Esophagus muscularis mucosa (tissue), 4 donors: ENCODE measurements around the gene DUSP19. TPM values are rescaled to one million over a fixed set of nuclear protein-coding genes. Genes with fewer than 3 reads are reported as not detected.

Source experiments
- DNase-seq: peaks from one replicate; pipeline ENCODE4 v3.0.0-alpha.2; 2017; ENCODE audit errors: extremely low spot score
- H3K27ac ChIP-seq, 4 donors: fragments of 200-600 bp; sonication (generic); replicated peaks in 1 of 4; 1 replicate in 3 of 4; 2 replicates in 1 of 4; pipeline ENCODE4 v1.5.1; 2016 to 2019; ENCODE audit warnings: mild to moderate bottlenecking in 1 of 4
- H3K27me3 ChIP-seq, 4 donors: fragments of 200-600 bp; sonication (generic); one replicate each; pipeline versions ENCODE4 v1.5.1 to v1.6.0; 2016 to 2019
- H3K36me3 ChIP-seq, 4 donors: fragments of 200-600 bp; sonication (generic); one replicate each; pipeline ENCODE4 v1.5.1; 2016 to 2019
- H3K4me1 ChIP-seq, 4 donors: fragments of 200-600 bp; sonication (generic); one replicate each; pipeline ENCODE4 v1.5.1; 2016 to 2019
- H3K4me3 ChIP-seq, 4 donors: fragments of 200-600 bp; sonication (generic); 1 replicate in 2 of 4; 2 replicates in 2 of 4; pipeline ENCODE4 v1.5.1; 2016 to 2019; ENCODE audit warnings: mild to moderate bottlenecking in 4 of 4, moderate library complexity in 1 of 4
- H3K9me3 ChIP-seq, 4 donors: fragments of 200-600 bp; sonication (generic); 1 replicate in 3 of 4; 2 replicates in 1 of 4; pipeline ENCODE4 v1.5.1; 2016 to 2019
- EP300 ChIP-seq: sonication (generic); formaldehyde crosslinking; IDR thresholded peaks from one replicate; pipeline ENCODE4 v1.6.1; 2017; ENCODE audit warnings: antibody characterized with exemption
- POLR2A ChIP-seq: fragments of 450-650 bp; IDR thresholded peaks from one replicate; pipeline ENCODE4 v1.6.1; 2017; ENCODE audit warnings: antibody characterized with exemption, moderate library complexity, mild to moderate bottlenecking, low read depth
- POLR2AphosphoS5 ChIP-seq, 2 donors: sonication (generic); formaldehyde crosslinking; IDR thresholded peaks; one replicate each; pipeline ENCODE4 v1.6.1; 2017; ENCODE audit warnings: antibody characterized with exemption in 2 of 2
- WGBS: methylation state at CpG from one replicate; pipeline ENCODE4 v1.1.5; 2018; 5-methylcytosine and 5-hydroxymethylcytosine counted together
- intact Hi-C: fragments of 100-400 bp; cut with DNase I; formaldehyde crosslinking; loops from one replicate; pipeline ENCODE4 v1.15.1; 2023
- total RNA-seq, 4 donors: library from RNA; depleted of rRNA; stranded (reverse); fragments of >200 nt; gene quantifications; one replicate each; pipeline versions ENCODE4 v1.1.0 to v1.2.1, GENCODE V29; 2016
- TF ChIP-seq, protein P1 (sequence below), 3 experiments: fragments of 200-600 bp in 2 of 3; fragments of 450-650 bp in 1 of 3; sonication (generic) in 2 of 3; IDR thresholded peaks; one replicate each; pipeline ENCODE4 v1.5.1; 2017 to 2019; ENCODE audit warnings: antibody characterized with exemption in 3 of 3, mild to moderate bottlenecking in 2 of 3, moderate library complexity in 1 of 3

The DUSP19 gene
- total RNA-seq, 4 donors from 2014 or later = 2.5 to 7.0 (median 5.0) TPM

DNA sequence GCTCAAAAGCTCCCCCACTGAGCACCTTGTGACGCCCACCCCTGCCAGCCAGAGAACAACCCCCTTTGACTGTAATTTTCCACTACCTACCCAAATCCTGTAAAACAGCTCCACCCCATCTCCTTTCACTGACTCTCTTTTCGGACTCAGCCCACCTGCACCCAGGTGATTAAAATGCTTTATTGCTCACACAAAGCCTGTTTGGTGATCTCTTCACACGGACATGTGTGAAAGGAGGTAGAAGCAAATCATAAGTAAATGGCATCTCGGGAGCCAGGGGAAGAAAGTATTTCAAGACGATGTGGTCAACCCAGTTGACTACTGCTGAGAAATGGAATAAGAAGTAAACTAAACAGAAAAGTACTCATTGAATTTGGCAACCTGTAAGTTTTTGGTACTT is 29.1 kb upstream of the DUSP19 start:
- Histone ChIP-seq H3K27me3 (peaks cover 0 to 3% (median 0%) of the 10 kb centered on the region in 4 donors), H3K9me3 (no peaks in the 10 kb centered on the region), H3K36me3 (no peaks in the 10 kb centered on the region), H3K4me1 (no peaks in the 10 kb centered on the region), H3K4me3 (no peak overlapping the region), H3K27ac (no peak overlapping the region)
- WGBS = 80% methylated on average over 5 of the region's 5 CpGs
- TF ChIP-seq, protein P1, sequence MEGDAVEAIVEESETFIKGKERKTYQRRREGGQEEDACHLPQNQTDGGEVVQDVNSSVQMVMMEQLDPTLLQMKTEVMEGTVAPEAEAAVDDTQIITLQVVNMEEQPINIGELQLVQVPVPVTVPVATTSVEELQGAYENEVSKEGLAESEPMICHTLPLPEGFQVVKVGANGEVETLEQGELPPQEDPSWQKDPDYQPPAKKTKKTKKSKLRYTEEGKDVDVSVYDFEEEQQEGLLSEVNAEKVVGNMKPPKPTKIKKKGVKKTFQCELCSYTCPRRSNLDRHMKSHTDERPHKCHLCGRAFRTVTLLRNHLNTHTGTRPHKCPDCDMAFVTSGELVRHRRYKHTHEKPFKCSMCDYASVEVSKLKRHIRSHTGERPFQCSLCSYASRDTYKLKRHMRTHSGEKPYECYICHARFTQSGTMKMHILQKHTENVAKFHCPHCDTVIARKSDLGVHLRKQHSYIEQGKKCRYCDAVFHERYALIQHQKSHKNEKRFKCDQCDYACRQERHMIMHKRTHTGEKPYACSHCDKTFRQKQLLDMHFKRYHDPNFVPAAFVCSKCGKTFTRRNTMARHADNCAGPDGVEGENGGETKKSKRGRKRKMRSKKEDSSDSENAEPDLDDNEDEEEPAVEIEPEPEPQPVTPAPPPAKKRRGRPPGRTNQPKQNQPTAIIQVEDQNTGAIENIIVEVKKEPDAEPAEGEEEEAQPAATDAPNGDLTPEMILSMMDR (IDR thresholded peaks at IDR 0.05) = no peak
- TF ChIP-seq POLR2A (no peak), POLR2AphosphoS5 (IDR thresholded peaks at IDR 0.05) (no peak), EP300 (no peak)
- no peak for DNase-seq
- intact Hi-C loops = no loop called here

DNA sequence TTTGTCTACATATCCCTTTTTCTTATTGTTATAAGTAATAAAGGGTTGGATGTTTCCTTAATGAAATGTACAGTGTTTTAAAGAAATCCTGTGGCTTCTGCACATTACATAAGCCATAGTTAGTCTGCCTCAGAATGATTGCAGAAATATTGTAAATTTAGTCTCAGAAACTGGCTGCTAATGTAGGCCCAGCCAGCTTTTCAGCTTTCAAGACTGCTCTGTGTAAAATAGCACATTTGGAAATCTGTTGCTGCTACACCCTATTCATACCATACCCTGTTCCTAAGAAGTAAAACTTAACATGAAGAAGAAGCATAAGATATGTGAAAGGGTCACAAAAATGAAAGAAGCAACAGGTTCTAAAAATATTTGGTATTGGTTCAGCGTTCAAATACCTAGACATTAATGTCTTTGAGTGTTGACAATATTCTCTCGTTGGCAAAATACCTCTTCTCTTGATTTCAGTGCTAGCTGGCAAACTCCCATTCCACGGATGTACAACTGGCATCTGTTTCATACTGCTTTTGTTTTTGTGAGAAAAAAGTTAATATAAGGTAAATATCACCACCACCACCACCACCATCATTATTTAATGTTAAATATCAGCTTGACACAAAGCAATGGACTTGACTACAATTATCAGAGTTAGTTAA is 21.1 kb upstream of the DUSP19 start:
- DNase-seq = no peak
- no peaks in the 10 kb centered on the region for H3K36me3 ChIP-seq
- no peaks in the 10 kb centered on the region for H3K27me3 ChIP-seq
- no peaks in the 10 kb centered on the region for H3K9me3 ChIP-seq
- H3K4me3 ChIP-seq = no peak overlapping the region
- peak overlapping the region in 2 of 4 donors; percentile 28 to 48 for H3K27ac ChIP-seq
- intact Hi-C loops = no loop called here
- TF ChIP-seq, protein P1 (IDR thresholded peaks at IDR 0.05) = no peak
- TF ChIP-seq POLR2AphosphoS5 (IDR thresholded peaks at IDR 0.05) (no peak), EP300 (no peak), POLR2A (no peak)
- H3K4me1 ChIP-seq = peaks cover 3 to 23% (median 14%) of the 10 kb centered on the region in 4 donors
- WGBS = 39% methylated on average over 3 of the region's 3 CpGs

DNA sequence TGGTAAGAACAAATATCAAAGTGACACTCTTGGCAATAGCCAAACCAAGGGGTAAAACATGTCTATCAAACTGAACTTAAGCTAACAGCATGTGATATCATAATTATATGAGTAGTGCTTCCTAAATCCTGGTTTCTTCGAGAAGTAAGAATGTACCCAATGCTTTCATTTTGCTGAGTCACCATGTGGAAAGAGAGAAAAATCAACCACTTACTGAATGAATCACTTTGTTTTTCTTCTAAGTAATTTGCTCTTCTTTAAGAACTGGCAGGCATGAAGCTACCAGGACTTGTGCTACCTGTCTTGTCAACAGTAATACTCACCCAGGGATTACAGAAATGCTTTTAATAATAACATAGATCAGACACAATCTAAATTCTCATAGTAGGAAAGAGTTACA is 19.0 kb upstream of the DUSP19 start:
- no peak for DNase-seq
- Histone ChIP-seq H3K4me3 (no peak overlapping the region), H3K9me3 (no peaks in the 10 kb centered on the region), H3K27me3 (no peaks in the 10 kb centered on the region), H3K4me1 (peaks cover 3 to 23% (median 14%) of the 10 kb centered on the region in 4 donors), H3K27ac (no peak overlapping the region), H3K36me3 (no peaks in the 10 kb centered on the region)
- TF ChIP-seq POLR2AphosphoS5 (IDR thresholded peaks at IDR 0.05) = no peak
- TF ChIP-seq, protein P1 (IDR thresholded peaks at IDR 0.05) = no peak
- TF ChIP-seq EP300 = no peak
- intact Hi-C loops = no loop called here
- WGBS = 33% methylated on average over 1 of the region's 1 CpG

DNA sequence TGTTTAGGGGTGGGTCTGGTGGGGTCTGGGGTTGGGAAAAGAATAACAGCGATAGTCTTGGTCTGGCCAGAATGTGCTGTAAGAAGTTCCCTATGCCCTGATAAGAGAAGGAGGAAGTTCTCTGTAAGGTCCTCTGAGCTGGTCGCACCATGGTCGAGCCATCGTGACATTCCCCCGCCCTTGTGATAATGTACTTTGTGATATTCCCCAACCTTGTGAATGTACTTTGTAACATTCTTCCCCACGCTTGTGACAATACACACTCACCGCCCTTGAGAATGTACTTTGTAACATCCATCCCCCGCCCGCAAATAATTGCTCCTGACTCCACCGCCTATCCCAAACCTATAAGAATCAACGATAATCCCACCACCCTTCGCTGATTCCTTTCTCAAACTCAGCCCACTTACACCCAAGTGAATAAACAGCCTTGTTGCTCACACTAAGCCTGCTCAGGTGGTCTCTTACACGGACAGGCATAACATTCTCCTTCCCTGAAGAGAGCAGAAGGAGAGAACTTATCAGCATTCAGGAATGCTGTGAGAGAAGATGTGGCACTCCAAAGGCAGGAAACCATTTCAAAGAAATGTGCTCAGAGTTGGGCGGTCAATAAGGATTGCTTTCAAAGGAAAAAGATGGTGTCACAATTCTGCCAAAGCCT is 17.8 kb upstream of the DUSP19 start:
- 96% methylated on average over 14 of the region's 14 CpGs for WGBS
- no peak for DNase-seq

More for the DNA sequence above, 17.8 kb upstream of the DUSP19 start:
- Histone ChIP-seq H3K4me1 (peaks cover 3 to 23% (median 14%) of the 10 kb centered on the region in 4 donors), H3K9me3 (no peaks in the 10 kb centered on the region), H3K27ac (no peak overlapping the region), H3K36me3 (no peaks in the 10 kb centered on the region), H3K27me3 (no peaks in the 10 kb centered on the region), H3K4me3 (no peak overlapping the region)
- intact Hi-C loops = no loop called here
- TF ChIP-seq POLR2AphosphoS5 (IDR thresholded peaks at IDR 0.05) (no peak), POLR2A (no peak), EP300 (no peak)
- TF ChIP-seq, protein P1 (IDR thresholded peaks at IDR 0.05) = no peak
